K562 (cell line): Measurements from ENCODE around the gene NPC1. TPM values are rescaled to one million over a fixed set of nuclear protein-coding genes. Genes with fewer than 3 reads are reported as not detected.
A peak's percentile ranks its signal among the peaks of the same experiment; 100 is the strongest.

Source experiments
- BHLHE40 ChIP-seq: IDR thresholded peaks from 2 replicates; pipeline ENCODE4 v1.6.1; 2011; ENCODE audit warnings: low read length, improper control_type of control experiment
- CCAR2 ChIP-seq: fragments of 200-400 bp; formaldehyde crosslinking; IDR thresholded peaks from 2 replicates; pipeline ENCODE4 v1.6.1; 2017; ENCODE audit warnings: mild to moderate bottlenecking, low read depth, low read length
- HNRNPK ChIP-seq: fragments of 200-400 bp; formaldehyde crosslinking; IDR thresholded peaks from one replicate; pipeline ENCODE4 v1.6.1; 2018; ENCODE audit warnings: mild to moderate bottlenecking, low read depth, low read length; ENCODE audit not compliant: poor library complexity, severe bottlenecking
- HNRNPLL ChIP-seq: fragments of 200-400 bp; formaldehyde crosslinking; IDR thresholded peaks from 2 replicates; pipeline ENCODE4 v1.6.1; 2017; ENCODE audit warnings: low read length, low read depth, mild to moderate bottlenecking; ENCODE audit not compliant: poor library complexity, severe bottlenecking
- KDM2B ChIP-seq: fragments of 250-450 bp; sonication (Bioruptor Pico); IDR thresholded peaks from 2 replicates; pipeline ENCODE4 v1.8.0; 2021; ENCODE audit warnings: mild to moderate bottlenecking, moderate library complexity
- MEF2A ChIP-seq: IDR thresholded peaks from 2 replicates; pipeline ENCODE4 v1.6.1; 2011; ENCODE audit warnings: low read depth, mild to moderate bottlenecking, low read length, moderate library complexity; ENCODE audit not compliant: control insufficient read depth
- MTA1 ChIP-seq: fragments of 450-650 bp; IDR thresholded peaks from 2 replicates; pipeline ENCODE4 v1.6.1; 2017; ENCODE audit warnings: borderline replicate concordance
- NFIX ChIP-seq: fragments of 250-450 bp; sonication (Bioruptor Pico); IDR thresholded peaks from 2 replicates; pipeline ENCODE4 v1.4.0; 2020; ENCODE audit warnings: low read depth, mild to moderate bottlenecking, moderate library complexity
- SMAD3 ChIP-seq: fragments of 450-650 bp; formaldehyde crosslinking; conservative IDR thresholded peaks from 2 replicates; pipeline ENCODE4 v1.4.0; 2020; ENCODE audit warnings: mild to moderate bottlenecking
- SRSF7 ChIP-seq: fragments of 200-400 bp; formaldehyde crosslinking; optimal IDR thresholded peaks from 2 replicates; pipeline ENCODE3; 2017; ENCODE audit warnings: mild to moderate bottlenecking, low read depth, low read length
- STAT6 ChIP-seq: sonication (generic); formaldehyde crosslinking; IDR thresholded peaks from 2 replicates; pipeline ENCODE4 v1.8.1; 2023; ENCODE audit warnings: mild to moderate bottlenecking, missing genetic modification reagents
- TAF9B ChIP-seq: fragments of 450-650 bp; IDR thresholded peaks from 2 replicates; pipeline ENCODE4 v1.6.1; 2018; ENCODE audit warnings: mild to moderate bottlenecking; ENCODE audit not compliant: partially characterized antibody
- TEAD1 ChIP-seq, 2 experiments: fragments of 450-650 bp in 1 of 2; sonication (generic) in 1 of 2; formaldehyde crosslinking; IDR thresholded peaks; 2 replicates each; pipeline versions ENCODE4 v1.4.0 to v1.8.0; 2020 to 2022; ENCODE audit warnings: mild to moderate bottlenecking in 2 of 2, missing genetic modification reagents in 1 of 2
- XRCC3 ChIP-seq: fragments of 450-650 bp; IDR thresholded peaks from 2 replicates; pipeline ENCODE4 v1.6.1; 2017; ENCODE audit warnings: mild to moderate bottlenecking, moderate library complexity
- ZKSCAN1 ChIP-seq: fragments of 150-350 bp; IDR thresholded peaks from 2 replicates; pipeline ENCODE4 v1.6.1; 2016; ENCODE audit warnings: low read depth, low read length
- ZNF140 ChIP-seq: fragments of 250-450 bp; sonication (Bioruptor Pico); IDR thresholded peaks from 2 replicates; pipeline ENCODE4 v1.8.0; 2021; ENCODE audit warnings: moderate library complexity, mild to moderate bottlenecking, inconsistent platforms
- ZNF354B ChIP-seq: fragments of 250-450 bp; sonication (Bioruptor Pico); IDR thresholded peaks from 2 replicates; pipeline ENCODE4 v1.4.0; 2020
- ZNF561 ChIP-seq: fragments of 450-650 bp; formaldehyde crosslinking; conservative IDR thresholded peaks from 2 replicates; pipeline ENCODE4 v1.4.0; 2020; ENCODE audit warnings: mild to moderate bottlenecking, moderate library complexity
- ZNF695 ChIP-seq: fragments of 450-650 bp; formaldehyde crosslinking; IDR thresholded peaks from 2 replicates; pipeline ENCODE4 v1.4.0; 2020; ENCODE audit warnings: mild to moderate bottlenecking, moderate library complexity
- polyA plus RNA-seq, 8 experiments: library from polyadenylated mRNA; depleted of rRNA in 4 of 8; stranded (reverse) in 5 of 8; unstranded in 3 of 8; fragments of >200 nt; fragmentation: Nextera tagmentation in 2 of 8; fragmentation: Illumina TruSeq in 1 of 8; extraction: Ambion mirVana in 2 of 8; extraction: Trizol in 1 of 8; gene quantifications; 2 replicates each; pipeline versions ENCODE4 v1.2.1 to v1.2.3, GENCODE V29; 2011 to 2014; ENCODE audit warnings: inconsistent platforms in 1 of 8, missing spikeins in 1 of 8
- total RNA-seq, 7 experiments: library from RNA; depleted of rRNA in 6 of 7; stranded (reverse); fragments of >200 nt in 6 of 7; fragmentation: Illumina TruSeq in 2 of 7; extraction: Trizol in 2 of 7; gene quantifications; 2 replicates each; pipeline versions ENCODE4 v1.2.1 to v1.2.3, GENCODE V29; 2011 to 2021; ENCODE audit warnings: low replicate concordance in 1 of 7
- TF ChIP-seq, protein P1 (sequence below): IDR thresholded peaks from 2 replicates; pipeline ENCODE4 v1.6.1; 2014; ENCODE audit warnings: antibody characterized with exemption
- TF ChIP-seq, protein P2 (sequence below): fragments of 450-650 bp; IDR thresholded peaks from 2 replicates; pipeline ENCODE4 v1.6.1; 2016; ENCODE audit warnings: antibody characterized with exemption
- TF ChIP-seq, protein P3 (sequence below): fragments of 250-450 bp; sonication (Bioruptor Pico); IDR thresholded peaks from 2 replicates; pipeline ENCODE4 v1.8.0; 2022; ENCODE audit warnings: moderate library complexity, mild to moderate bottlenecking, inconsistent platforms

The NPC1 gene
- total and polyA plus RNA-seq, 9 of the 15 experiments (the other 6 are each of a cell fraction or from before 2014, with no cell fraction given): 17.1 to 45.9 (median 27.6) TPM

- TF ChIP-seq, protein P1, sequence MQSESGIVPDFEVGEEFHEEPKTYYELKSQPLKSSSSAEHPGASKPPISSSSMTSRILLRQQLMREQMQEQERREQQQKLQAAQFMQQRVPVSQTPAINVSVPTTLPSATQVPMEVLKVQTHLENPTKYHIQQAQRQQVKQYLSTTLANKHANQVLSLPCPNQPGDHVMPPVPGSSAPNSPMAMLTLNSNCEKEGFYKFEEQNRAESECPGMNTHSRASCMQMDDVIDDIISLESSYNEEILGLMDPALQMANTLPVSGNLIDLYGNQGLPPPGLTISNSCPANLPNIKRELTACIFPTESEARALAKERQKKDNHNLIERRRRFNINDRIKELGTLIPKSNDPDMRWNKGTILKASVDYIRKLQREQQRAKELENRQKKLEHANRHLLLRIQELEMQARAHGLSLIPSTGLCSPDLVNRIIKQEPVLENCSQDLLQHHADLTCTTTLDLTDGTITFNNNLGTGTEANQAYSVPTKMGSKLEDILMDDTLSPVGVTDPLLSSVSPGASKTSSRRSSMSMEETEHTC: peak; percentile 56; the same call in 1 of the 2 replicates
- peak in 1 of 2 experiments; percentile 60; a peak in 1 of 4 replicates for TF ChIP-seq TEAD1 (CRISPR knock-in tag; IDR thresholded peaks at IDR 0.05)
- no peak for TF ChIP-seq CCAR2
- TF ChIP-seq MTA1: no peak
- 0 out of 2 replicates have a peak, but pooled peaks have one; percentile 26 for TF ChIP-seq ZNF695 (CRISPR knock-in tag)
- TF ChIP-seq, protein P2, sequence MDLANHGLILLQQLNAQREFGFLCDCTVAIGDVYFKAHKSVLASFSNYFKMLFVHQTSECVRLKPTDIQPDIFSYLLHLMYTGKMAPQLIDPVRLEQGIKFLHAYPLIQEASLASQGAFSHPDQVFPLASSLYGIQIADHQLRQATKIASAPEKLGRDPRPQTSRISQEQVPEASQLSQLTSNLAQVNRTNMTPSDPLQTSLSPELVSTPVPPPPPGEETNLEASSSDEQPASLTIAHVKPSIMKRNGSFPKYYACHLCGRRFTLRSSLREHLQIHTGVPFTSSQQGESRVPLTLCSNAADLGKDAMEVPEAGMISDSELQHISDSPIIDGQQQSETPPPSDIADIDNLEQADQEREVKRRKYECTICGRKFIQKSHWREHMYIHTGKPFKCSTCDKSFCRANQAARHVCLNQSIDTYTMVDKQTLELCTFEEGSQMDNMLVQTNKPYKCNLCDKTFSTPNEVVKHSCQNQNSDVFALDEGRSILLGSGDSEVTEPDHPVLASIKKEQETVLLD: no peak
- TF ChIP-seq, protein P3, sequence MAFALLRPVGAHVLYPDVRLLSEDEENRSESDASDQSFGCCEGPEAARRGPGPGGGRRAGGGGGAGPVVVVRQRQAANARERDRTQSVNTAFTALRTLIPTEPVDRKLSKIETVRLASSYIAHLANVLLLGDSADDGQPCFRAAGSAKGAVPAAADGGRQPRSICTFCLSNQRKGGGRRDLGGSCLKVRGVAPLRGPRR (CRISPR knock-in tag): no peak
- 0 out of 2 replicates have a peak, but pooled peaks have one; percentile 52 for TF ChIP-seq STAT6 (CRISPR knock-in tag)
- TF ChIP-seq NFIX (CRISPR knock-in tag): no peak
- 0 out of 2 replicates have a peak, but pooled peaks have one; percentile 13 for TF ChIP-seq ZKSCAN1
- TF ChIP-seq ZNF140 (CRISPR knock-in tag): no peak
- TF ChIP-seq SRSF7: no peak
- TF ChIP-seq MEF2A: no peak
- TF ChIP-seq SMAD3 (CRISPR knock-in tag): 0 out of 2 replicates have a peak, but pooled peaks have one; percentile 57
- no peak for TF ChIP-seq TAF9B
- no peak for TF ChIP-seq KDM2B (CRISPR knock-in tag)
- 0 out of 2 replicates have a peak, but pooled peaks have one; percentile 39 for TF ChIP-seq ZNF561 (CRISPR knock-in tag)
- TF ChIP-seq ZNF354B (CRISPR knock-in tag): no peak
- TF ChIP-seq BHLHE40: peak; percentile 56; the same call in 1 of the 2 replicates
- TF ChIP-seq HNRNPLL: peak; percentile 89
- TF ChIP-seq HNRNPK: no peak
- no peak for TF ChIP-seq XRCC3
Measured at GRCh38 chr18:23586249-23587196, at the start of gene NPC1 (continued).
